Peyer's patch (tissue), 4 donors: Measurements from ENCODE around the gene JAM2. TPM values are rescaled to one million over a fixed set of nuclear protein-coding genes. Genes with fewer than 3 reads are reported as not detected.

Source experiments
- DNase-seq, 3 donors: peaks; one replicate each; pipeline ENCODE4 v3.0.0-alpha.2; 2017 to 2019
- H3K27ac ChIP-seq, 4 donors: fragments of 200-600 bp; sonication (generic); one replicate each; pipeline ENCODE4 v1.5.1; 2016 to 2019
- H3K27me3 ChIP-seq, 2 donors: fragments of 200-600 bp; sonication (generic); one replicate each; pipeline ENCODE4 v1.5.1; 2019
- H3K36me3 ChIP-seq, 3 donors: fragments of 200-600 bp; sonication (generic); one replicate each; pipeline ENCODE4 v1.5.1; 2016 to 2019
- H3K4me1 ChIP-seq, 4 donors: fragments of 200-600 bp; sonication (generic); one replicate each; pipeline ENCODE4 v1.5.1; 2016 to 2019
- H3K4me3 ChIP-seq, 4 donors: fragments of 200-600 bp; sonication (generic); 1 replicate in 3 of 4; 2 replicates in 1 of 4; pipeline ENCODE4 v1.5.1; 2016 to 2019; ENCODE audit warnings: mild to moderate bottlenecking in 1 of 4
- H3K9me3 ChIP-seq, 4 donors: fragments of 200-600 bp; sonication (generic); one replicate each; pipeline ENCODE4 v1.5.1; 2016 to 2019; ENCODE audit warnings: mild to moderate bottlenecking in 1 of 4
- POLR2A ChIP-seq, 2 donors: fragments of 450-650 bp; IDR thresholded peaks; one replicate each; pipeline ENCODE4 v1.5.1; 2017; ENCODE audit warnings: antibody characterized with exemption in 2 of 2, mild to moderate bottlenecking in 2 of 2, moderate library complexity in 2 of 2
- total RNA-seq, 4 donors: library from RNA; depleted of rRNA; stranded (reverse); fragments of >200 nt; gene quantifications; one replicate each; pipeline ENCODE4 v1.1.0, GENCODE V29; 2016
- TF ChIP-seq, protein P1 (sequence below), 6 experiments: fragments of 450-650 bp in 4 of 6; fragments of 200-600 bp in 2 of 6; sonication (generic) in 1 of 6; IDR thresholded peaks; one replicate each; pipeline ENCODE4 v1.5.1; 2017 to 2019; ENCODE audit warnings: antibody characterized with exemption in 6 of 6, mild to moderate bottlenecking in 3 of 6, moderate library complexity in 1 of 6

The JAM2 gene
- total RNA-seq, 4 donors from 2014 or later: 4.2 to 23.1 (median 9.2) TPM

DNA sequence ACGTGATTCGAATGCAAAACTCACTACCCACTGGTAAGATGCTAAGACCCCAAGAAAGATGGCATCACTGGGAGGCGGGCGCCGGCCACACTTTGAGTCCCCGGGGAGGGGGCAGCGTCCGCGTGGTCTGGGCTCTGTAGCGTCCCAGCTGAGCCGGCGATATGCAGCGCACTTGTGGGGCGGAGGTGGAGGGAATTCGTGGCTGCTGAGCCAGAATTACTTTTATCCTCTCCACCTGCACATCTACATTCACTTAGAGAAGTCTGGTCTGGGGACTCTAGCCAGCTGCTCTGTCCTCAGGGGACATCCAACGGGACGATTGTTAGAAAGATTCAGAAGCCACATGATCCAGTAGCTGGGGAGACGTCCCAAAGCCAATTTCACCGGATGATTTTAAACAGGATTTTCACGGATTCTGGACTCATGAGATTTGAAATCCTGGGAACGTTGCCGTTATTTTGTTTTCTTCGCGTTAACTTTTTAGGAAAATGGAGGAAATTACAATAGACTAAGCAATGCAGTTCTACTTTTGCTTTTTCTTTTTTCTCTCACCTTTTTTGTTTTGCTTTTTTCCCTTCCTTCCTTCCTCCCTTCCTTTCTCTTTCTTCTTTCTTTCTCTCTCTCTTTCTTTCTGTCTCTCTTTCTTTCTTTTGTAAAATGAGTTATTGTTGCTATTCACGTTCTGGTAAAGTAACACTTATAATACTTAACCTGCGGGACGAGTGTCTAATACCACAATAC is 1.3 kb downstream of the JAM2 start:
- Histone ChIP-seq H3K4me3 (peak overlapping the region; percentile 51 to 63 (median 60)), H3K36me3 (no peaks in the 10 kb centered on the region), H3K27me3 (no peaks in the 10 kb centered on the region), H3K27ac (peak overlapping the region; percentile 45 to 80 (median 77)), H3K4me1 (peaks cover 0 to 5% (median 2%) of the 10 kb centered on the region in 4 donors), H3K9me3 (no peaks in the 10 kb centered on the region)
- TF ChIP-seq, protein P1, sequence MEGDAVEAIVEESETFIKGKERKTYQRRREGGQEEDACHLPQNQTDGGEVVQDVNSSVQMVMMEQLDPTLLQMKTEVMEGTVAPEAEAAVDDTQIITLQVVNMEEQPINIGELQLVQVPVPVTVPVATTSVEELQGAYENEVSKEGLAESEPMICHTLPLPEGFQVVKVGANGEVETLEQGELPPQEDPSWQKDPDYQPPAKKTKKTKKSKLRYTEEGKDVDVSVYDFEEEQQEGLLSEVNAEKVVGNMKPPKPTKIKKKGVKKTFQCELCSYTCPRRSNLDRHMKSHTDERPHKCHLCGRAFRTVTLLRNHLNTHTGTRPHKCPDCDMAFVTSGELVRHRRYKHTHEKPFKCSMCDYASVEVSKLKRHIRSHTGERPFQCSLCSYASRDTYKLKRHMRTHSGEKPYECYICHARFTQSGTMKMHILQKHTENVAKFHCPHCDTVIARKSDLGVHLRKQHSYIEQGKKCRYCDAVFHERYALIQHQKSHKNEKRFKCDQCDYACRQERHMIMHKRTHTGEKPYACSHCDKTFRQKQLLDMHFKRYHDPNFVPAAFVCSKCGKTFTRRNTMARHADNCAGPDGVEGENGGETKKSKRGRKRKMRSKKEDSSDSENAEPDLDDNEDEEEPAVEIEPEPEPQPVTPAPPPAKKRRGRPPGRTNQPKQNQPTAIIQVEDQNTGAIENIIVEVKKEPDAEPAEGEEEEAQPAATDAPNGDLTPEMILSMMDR (IDR thresholded peaks at IDR 0.05): no peak
- no peak for TF ChIP-seq POLR2A (IDR thresholded peaks at IDR 0.05)
- peak in 2 of 3 donors; percentile 31 to 47 for DNase-seq

DNA sequence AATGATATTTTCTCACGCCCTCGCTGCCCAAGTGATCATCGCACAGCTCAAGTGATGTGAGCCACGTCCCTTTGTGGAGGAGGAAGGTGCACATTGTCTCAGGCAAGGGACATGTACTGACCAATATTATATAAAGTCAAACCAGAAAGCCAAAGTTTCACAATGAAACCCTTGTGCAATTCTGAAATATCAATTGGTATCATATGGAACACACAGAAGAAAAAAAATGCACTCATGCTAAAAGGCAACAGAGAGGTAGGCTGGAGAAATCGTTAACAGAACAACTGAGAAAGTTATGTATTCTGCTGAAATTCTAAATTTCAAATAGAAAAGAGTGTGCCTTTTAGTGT is 1.9 kb downstream of the JAM2 start:
- Histone ChIP-seq H3K27me3 (no peaks in the 10 kb centered on the region), H3K27ac (no peak overlapping the region), H3K4me1 (peaks cover 0 to 5% (median 2%) of the 10 kb centered on the region in 4 donors), H3K9me3 (no peaks in the 10 kb centered on the region), H3K36me3 (no peaks in the 10 kb centered on the region), H3K4me3 (peak overlapping the region in 1 of 4 donors; percentile 61)
- no peak for TF ChIP-seq POLR2A (IDR thresholded peaks at IDR 0.05)
- TF ChIP-seq, protein P1 (IDR thresholded peaks at IDR 0.05): no peak
- DNase-seq: no peak

DNA sequence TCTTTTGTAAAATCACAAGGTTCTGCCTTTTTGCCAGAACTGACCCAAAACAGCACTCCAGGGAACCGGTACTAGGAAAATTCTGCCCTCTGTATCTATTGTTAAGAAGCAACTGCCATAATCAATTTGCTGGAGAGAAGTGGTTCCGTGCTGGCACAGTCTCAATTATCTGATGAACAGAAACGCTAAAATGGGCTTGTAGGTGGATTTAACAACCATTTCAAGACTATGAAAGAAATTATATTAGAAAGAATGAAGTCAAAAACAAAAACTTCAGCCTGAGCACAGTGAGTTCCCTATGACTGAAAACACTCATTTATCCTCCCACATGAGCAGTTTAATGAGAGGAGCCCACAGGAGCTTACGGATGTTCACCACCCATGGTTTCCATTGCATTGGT is 4.4 kb downstream of the JAM2 start:
- Histone ChIP-seq H3K4me1 (peaks cover 0 to 9% (median 2%) of the 10 kb centered on the region in 4 donors), H3K9me3 (no peaks in the 10 kb centered on the region), H3K36me3 (no peaks in the 10 kb centered on the region), H3K4me3 (no peak overlapping the region), H3K27me3 (no peaks in the 10 kb centered on the region), H3K27ac (no peak overlapping the region)
- TF ChIP-seq, protein P1 (IDR thresholded peaks at IDR 0.05): no peak
- no peak for TF ChIP-seq POLR2A (IDR thresholded peaks at IDR 0.05)
- no peak for DNase-seq

DNA sequence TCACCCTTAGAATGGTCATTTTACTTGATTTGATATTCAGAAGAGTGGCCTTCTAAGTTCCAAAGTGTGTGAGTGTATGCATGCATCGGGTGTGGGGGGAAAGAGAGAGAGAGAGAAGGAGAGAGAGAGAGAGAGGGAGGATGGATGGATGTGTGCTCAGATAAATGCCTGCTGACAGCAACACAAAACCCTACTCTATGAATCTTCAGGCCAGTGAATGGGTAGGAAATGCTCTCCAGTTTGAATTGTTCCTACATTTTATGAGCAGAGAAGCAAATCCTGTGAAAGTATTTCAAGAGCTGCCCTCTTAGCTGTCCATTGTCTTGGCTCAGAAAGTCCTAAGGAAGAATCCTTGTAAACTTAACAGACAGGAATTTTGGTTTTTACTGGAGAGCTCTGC is 7.4 kb downstream of the JAM2 start:
- Histone ChIP-seq H3K27ac (no peak overlapping the region), H3K9me3 (no peaks in the 10 kb centered on the region), H3K4me3 (no peak overlapping the region), H3K27me3 (no peaks in the 10 kb centered on the region), H3K36me3 (no peaks in the 10 kb centered on the region), H3K4me1 (peaks cover 0 to 3% (median 0%) of the 10 kb centered on the region in 4 donors)
- TF ChIP-seq POLR2A (IDR thresholded peaks at IDR 0.05): no peak
- TF ChIP-seq, protein P1 (IDR thresholded peaks at IDR 0.05): no peak
- no peak for DNase-seq

DNA sequence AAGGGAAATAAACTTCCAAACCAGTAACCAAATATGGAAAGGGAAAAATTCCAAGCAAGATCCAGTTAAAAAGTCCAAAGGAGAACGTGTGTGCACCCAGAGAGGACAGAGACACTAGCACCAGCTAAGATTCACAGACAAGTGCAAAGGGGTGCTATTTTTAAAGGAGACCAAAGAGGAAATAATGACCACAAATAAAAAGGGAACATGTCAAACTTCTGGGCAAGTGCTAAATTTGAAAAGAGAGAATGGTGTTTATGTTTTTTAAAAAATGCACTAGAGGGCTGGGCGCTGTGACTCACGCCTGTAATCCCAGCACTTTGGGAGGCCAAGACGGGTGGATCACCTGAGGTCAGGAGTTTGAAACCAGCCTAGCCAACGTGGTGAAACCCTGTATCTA is 8.6 kb downstream of the JAM2 start:
- no peak overlapping the region for H3K4me3 ChIP-seq
- H3K9me3 ChIP-seq: no peaks in the 10 kb centered on the region
- peaks cover 0 to 3% (median 0%) of the 10 kb centered on the region in 4 donors for H3K4me1 ChIP-seq
- no peak for TF ChIP-seq POLR2A (IDR thresholded peaks at IDR 0.05)
- TF ChIP-seq, protein P1 (IDR thresholded peaks at IDR 0.05): no peak
- no peak for DNase-seq
- H3K27me3 ChIP-seq: no peaks in the 10 kb centered on the region
- H3K36me3 ChIP-seq: no peaks in the 10 kb centered on the region
- H3K27ac ChIP-seq: no peak overlapping the region
